GM08714 (cell line): ENCODE results near the gene CDH23.

ENCODE experiments used
- H3K4me3 ChIP-seq: fragments of 200-500 bp; sonication (Bioruptor generic); 2 replicates; pipeline ENCODE4 v1.5.1; 2014; ENCODE audit warnings: mild to moderate bottlenecking, low read length, inconsistent platforms
- ZNF274 ChIP-seq: IDR thresholded peaks from 2 replicates; pipeline ENCODE4 v1.6.1; 2012; ENCODE audit warnings: mild to moderate bottlenecking, low read depth, low read length

CDH23 gene

GRCh38 chr10:71727105-71727737 lies 330.5 kb downstream of the CDH23 start:
- no peak for TF ChIP-seq ZNF274
- peak overlapping the region; percentile 11; the same call in 1 of the 2 replicates for H3K4me3 ChIP-seq

GRCh38 chr10:71727738-71728737 lies 331.3 kb downstream of the CDH23 start:
- no peak for TF ChIP-seq ZNF274
- peak overlapping the region; percentile 11; the same call in 1 of the 2 replicates for H3K4me3 ChIP-seq

- no peak overlapping the region for H3K4me3 ChIP-seq
- TF ChIP-seq ZNF274: no peak
Observed at GRCh38 chr10:71729161-71729636, 332.5 kb downstream of the CDH23 start.

GRCh38 chr10:71731791-71732190 lies 335.1 kb downstream of the CDH23 start:
- H3K4me3 ChIP-seq: no peak overlapping the region
- TF ChIP-seq ZNF274: no peak

- H3K4me3 ChIP-seq: no peak overlapping the region
- no peak for TF ChIP-seq ZNF274
Observed at GRCh38 chr10:71734797-71735196, 338.1 kb downstream of the CDH23 start.

GRCh38 chr10:71735709-71736569 lies 339.2 kb downstream of the CDH23 start:
- no peak overlapping the region for H3K4me3 ChIP-seq

GRCh38 chr10:71736570-71736952 lies 339.8 kb downstream of the CDH23 start:
- H3K4me3 ChIP-seq: no peak overlapping the region
- TF ChIP-seq ZNF274: no peak

More at GRCh38 chr10:71735709-71736569, 339.2 kb downstream of the CDH23 start:
- TF ChIP-seq ZNF274: no peak

GRCh38 chr10:71737001-71737833 lies 340.5 kb downstream of the CDH23 start:
- no peak overlapping the region for H3K4me3 ChIP-seq
- no peak for TF ChIP-seq ZNF274

GRCh38 chr10:71737834-71738197 lies 341.1 kb downstream of the CDH23 start:
- H3K4me3 ChIP-seq: no peak overlapping the region
- TF ChIP-seq ZNF274: no peak

GRCh38 chr10:71739358-71739900 lies 342.7 kb downstream of the CDH23 start:
- H3K4me3 ChIP-seq: no peak overlapping the region
- TF ChIP-seq ZNF274: no peak

GRCh38 chr10:71740069-71740653 lies 343.4 kb downstream of the CDH23 start:
- no peak for TF ChIP-seq ZNF274
- no peak overlapping the region for H3K4me3 ChIP-seq

- H3K4me3 ChIP-seq: no peak overlapping the region
- no peak for TF ChIP-seq ZNF274
Observed at GRCh38 chr10:71741029-71741428, 344.3 kb downstream of the CDH23 start.

- TF ChIP-seq ZNF274: no peak
- H3K4me3 ChIP-seq: no peak overlapping the region
Observed at GRCh38 chr10:71741671-71742070, 345.0 kb downstream of the CDH23 start.
